ENCODE data around the gene DTD1. TPM values are rescaled to one million over a fixed set of nuclear protein-coding genes. Genes with fewer than 3 reads are reported as not detected.

The DTD1 gene
- total RNA-seq, 1 donor from 2014 or later, result 22.2 TPM

DNA sequence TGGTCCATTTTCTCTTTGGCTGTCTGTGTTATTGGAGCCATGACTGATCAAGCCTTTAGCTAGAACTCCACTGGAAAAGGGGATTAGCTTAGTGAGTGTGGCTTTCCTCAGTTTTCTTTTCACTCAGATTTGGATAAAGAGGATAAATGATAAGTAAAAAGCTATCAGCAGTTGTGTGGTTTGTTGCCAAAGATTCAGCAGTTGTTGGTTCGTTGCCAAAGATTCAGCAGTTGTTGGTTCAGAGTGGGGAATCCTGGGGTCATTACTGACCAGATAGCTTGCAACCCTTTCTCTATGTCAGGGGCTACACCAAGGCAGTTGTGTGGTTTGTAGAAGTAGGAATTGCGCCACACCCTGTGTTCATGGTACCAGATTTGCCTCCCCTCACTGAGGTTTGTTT, 118.1 kb downstream of the DTD1 start:
- no peak overlapping the region for H3K4me3 Mint-ChIP-seq (ENCODE audit: unreplicated experiment)
- H3K9me3 Mint-ChIP-seq (ENCODE audit: low read depth), result no peaks in the 10 kb centered on the region
- no peak for TF ChIP-seq CTCF (IDR thresholded peaks at IDR 0.05)
- no peaks in the 10 kb centered on the region for H3K36me3 Mint-ChIP-seq (ENCODE audit: low read depth)
- DNase-seq (ENCODE audit: low spot score), result no peak
- H3K27me3 Mint-ChIP-seq (ENCODE audit: low read depth), result no peaks in the 10 kb centered on the region
- peak overlapping the region; percentile 76 for H3K27ac Mint-ChIP-seq (ENCODE audit: unreplicated experiment)
- peaks cover 47% of the 10 kb centered on the region for H3K4me1 Mint-ChIP-seq (ENCODE audit: low read depth)

GRCh38 chr20:18712131-18712530, 124.3 kb downstream of the DTD1 start:
- no peak for DNase-seq (ENCODE audit: low spot score)
- Mint-ChIP-seq H3K9me3 (ENCODE audit: low read depth) (no peaks in the 10 kb centered on the region), H3K36me3 (ENCODE audit: low read depth) (peaks cover 3% of the 10 kb centered on the region), H3K4me3 (ENCODE audit: unreplicated experiment) (no peak overlapping the region), H3K4me1 (ENCODE audit: low read depth) (peaks cover 7% of the 10 kb centered on the region), H3K27ac (ENCODE audit: unreplicated experiment) (no peak overlapping the region), H3K27me3 (ENCODE audit: low read depth) (no peaks in the 10 kb centered on the region)
- no peak for TF ChIP-seq CTCF (IDR thresholded peaks at IDR 0.05)

DNA sequence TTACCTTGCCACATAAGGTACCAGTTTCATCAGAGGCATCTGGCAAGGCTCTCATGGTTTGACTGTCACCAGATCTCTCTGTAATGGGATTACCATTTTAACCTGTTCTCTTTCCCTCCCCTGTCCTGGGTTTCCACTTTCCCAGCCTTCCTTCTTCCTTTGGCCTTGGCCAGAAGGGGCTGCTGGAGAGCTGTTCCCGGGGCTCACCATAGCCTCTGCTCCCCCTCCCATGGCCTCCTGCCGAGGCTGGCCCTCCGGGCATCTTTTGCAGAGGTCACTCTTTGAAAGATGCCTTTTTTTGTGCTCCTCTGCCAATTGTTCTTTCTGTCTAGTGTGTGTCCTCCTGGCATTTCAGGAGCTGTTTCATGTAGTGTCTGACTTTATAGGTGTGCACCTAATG, 125.0 kb downstream of the DTD1 start:
- H3K27ac Mint-ChIP-seq (ENCODE audit: unreplicated experiment), result no peak overlapping the region

DNA sequence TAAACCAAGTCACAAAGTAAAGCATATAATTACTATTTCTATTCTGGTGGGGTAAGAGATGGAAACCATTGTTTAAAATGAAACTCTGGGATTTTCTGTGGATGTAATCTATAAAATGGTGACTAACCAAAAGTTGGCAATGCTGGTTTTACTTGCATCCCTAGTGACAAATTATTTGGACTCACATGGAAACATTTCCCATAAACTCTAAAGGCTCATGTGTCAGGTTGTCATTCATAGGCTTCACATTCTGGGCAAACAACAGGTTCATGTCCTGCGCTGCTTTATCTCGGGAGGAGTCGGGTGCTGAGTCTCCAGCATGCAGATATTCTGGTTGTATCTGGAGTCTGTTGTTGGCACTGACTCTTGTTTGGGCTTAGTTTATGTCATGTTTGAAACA, 127.7 kb downstream of the DTD1 start:
- DNase-seq (ENCODE audit: low spot score), result no peak
- Mint-ChIP-seq H3K9me3 (ENCODE audit: low read depth) (no peaks in the 10 kb centered on the region), H3K4me3 (ENCODE audit: unreplicated experiment) (no peak overlapping the region), H3K36me3 (ENCODE audit: low read depth) (peaks cover 3% of the 10 kb centered on the region), H3K27ac (ENCODE audit: unreplicated experiment) (no peak overlapping the region), H3K27me3 (ENCODE audit: low read depth) (no peaks in the 10 kb centered on the region), H3K4me1 (ENCODE audit: low read depth) (peaks cover 13% of the 10 kb centered on the region)
- no peak for TF ChIP-seq CTCF (IDR thresholded peaks at IDR 0.05)

More for the DNA sequence above, 125.0 kb downstream of the DTD1 start:
- DNase-seq (ENCODE audit: low spot score), result no peak
- H3K9me3 Mint-ChIP-seq (ENCODE audit: low read depth), result no peaks in the 10 kb centered on the region
- peaks cover 3% of the 10 kb centered on the region for H3K36me3 Mint-ChIP-seq (ENCODE audit: low read depth)
- no peak overlapping the region for H3K4me3 Mint-ChIP-seq (ENCODE audit: unreplicated experiment)
- no peaks in the 10 kb centered on the region for H3K27me3 Mint-ChIP-seq (ENCODE audit: low read depth)
- peaks cover 7% of the 10 kb centered on the region for H3K4me1 Mint-ChIP-seq (ENCODE audit: low read depth)
- TF ChIP-seq CTCF (IDR thresholded peaks at IDR 0.05), result peak; percentile 44

DNA sequence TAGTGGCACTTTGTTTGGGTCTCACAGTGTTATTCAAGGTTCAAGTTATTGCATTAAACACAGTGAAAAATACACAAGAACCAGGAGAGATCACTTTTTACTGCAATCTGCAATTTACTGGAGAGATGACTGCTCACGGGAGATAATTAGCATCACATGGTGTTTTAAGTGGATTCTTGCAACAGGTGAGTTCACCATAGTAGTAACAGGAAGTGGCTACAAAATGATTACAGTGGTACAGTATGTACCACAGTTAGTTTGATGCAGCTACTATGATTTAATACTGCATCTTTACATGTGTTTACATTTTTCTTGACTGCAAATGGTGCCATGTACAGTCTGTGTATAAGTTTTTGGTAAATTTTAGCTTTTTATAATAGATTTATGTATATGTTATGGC, 129.2 kb downstream of the DTD1 start:
- no peak overlapping the region for H3K4me3 Mint-ChIP-seq (ENCODE audit: unreplicated experiment)
- H3K4me1 Mint-ChIP-seq (ENCODE audit: low read depth), result peaks cover 13% of the 10 kb centered on the region
- no peak for DNase-seq (ENCODE audit: low spot score)
- H3K9me3 Mint-ChIP-seq (ENCODE audit: low read depth), result peaks cover 5% of the 10 kb centered on the region
- no peaks in the 10 kb centered on the region for H3K27me3 Mint-ChIP-seq (ENCODE audit: low read depth)
- no peak for TF ChIP-seq CTCF (IDR thresholded peaks at IDR 0.05)
- peaks cover 3% of the 10 kb centered on the region for H3K36me3 Mint-ChIP-seq (ENCODE audit: low read depth)
- no peak overlapping the region for H3K27ac Mint-ChIP-seq (ENCODE audit: unreplicated experiment)

Data from chondrocyte (in vitro differentiated cells).